OCI-LY7 (cell line): ENCODE measurements around the gene HLCS. TPM values are rescaled to one million over a fixed set of nuclear protein-coding genes. Genes with fewer than 3 reads are reported as not detected.
A peak's percentile ranks its signal among the peaks of the same experiment; 100 is the strongest.

ENCODE experiments used
- BruUV-seq: library from RNA; stranded (reverse); fragments of 400-500 nt; replicated peaks from 2 replicates; lab custom pipeline; 2021; lab: Mats Ljungman, UMichigan
- CTCF ChIA-PET: fragments of 300-600 bp; sonication (Branson Sonifier 250); formaldehyde crosslinking; loops from one replicate; lab custom pipeline; 2022; ENCODE audit warnings: antibody characterized with exemption; ENCODE audit not compliant: unreplicated experiment; lab: Charles Lee
- POLR2A ChIA-PET: fragments of 300-600 bp; sonication (Branson Sonifier 250); formaldehyde crosslinking; loops from one replicate; lab custom pipeline; 2022; ENCODE audit warnings: antibody characterized with exemption; lab: Charles Lee
- DNase-seq: peaks from one replicate; pipeline ENCODE4 v3.0.0-alpha.2; 2015; ENCODE audit warnings: low spot score
- H2AFZ ChIP-seq: fragments of 200-600 bp; sonication (generic), shearing (Covaris generic); 2 replicates; pipeline ENCODE4 v1.6.1; 2014; ENCODE audit warnings: mild to moderate bottlenecking, antibody characterized with exemption, low read length, moderate library complexity
- H3K27ac ChIP-seq: fragments of 200-600 bp; sonication (generic); 2 replicates; pipeline ENCODE4 v1.5.1; 2014; ENCODE audit warnings: mixed run types, low read depth, mild to moderate bottlenecking, moderate library complexity, low read length, inconsistent platforms; ENCODE audit not compliant: poor library complexity, severe bottlenecking
- H3K36me3 ChIP-seq: fragments of 200-600 bp; sonication (generic); 2 replicates; pipeline ENCODE4 v1.6.1; 2014; ENCODE audit warnings: mild to moderate bottlenecking, antibody characterized with exemption, low read length, moderate library complexity, mixed read lengths; ENCODE audit not compliant: insufficient read depth
- H3K4me1 ChIP-seq: fragments of 200-600 bp; sonication (generic); 2 replicates; pipeline ENCODE4 v1.5.1; 2014; ENCODE audit warnings: mild to moderate bottlenecking, low read length; ENCODE audit not compliant: insufficient read depth, poor library complexity, severe bottlenecking
- H3K4me2 ChIP-seq: fragments of 200-600 bp; sonication (generic); 2 replicates; pipeline ENCODE4 v1.6.1; 2014; ENCODE audit warnings: mild to moderate bottlenecking, low read length
- H3K4me3 ChIP-seq: fragments of 200-600 bp; sonication (generic); 2 replicates; pipeline ENCODE4 v1.5.1; 2014; ENCODE audit warnings: mild to moderate bottlenecking, low read depth, low read length; ENCODE audit not compliant: poor library complexity, severe bottlenecking
- H3K79me2 ChIP-seq: fragments of 200-600 bp; sonication (generic); 2 replicates; pipeline ENCODE4 v1.6.1; 2016; ENCODE audit warnings: low read depth, mild to moderate bottlenecking, low read length, moderate library complexity, mixed read lengths; ENCODE audit not compliant: insufficient read depth
- H3K9me2 ChIP-seq: fragments of 200-600 bp; sonication (generic); 2 replicates; pipeline ENCODE4 v1.6.1; 2016; ENCODE audit warnings: mild to moderate bottlenecking, low read length, mixed read lengths; ENCODE audit not compliant: insufficient read depth
- H3K9me3 ChIP-seq: fragments of 200-600 bp; sonication (generic); 2 replicates; pipeline ENCODE4 v1.6.1; 2014; ENCODE audit warnings: mild to moderate bottlenecking, mixed run types, low read length, mixed read lengths
- H4K20me1 ChIP-seq: fragments of 200-600 bp; sonication (generic); 2 replicates; pipeline ENCODE4 v1.6.1; 2014; ENCODE audit warnings: mild to moderate bottlenecking, antibody characterized with exemption, low read length, moderate library complexity, mixed read lengths; ENCODE audit not compliant: insufficient read depth
- EZH2phosphoT487 ChIP-seq: fragments of 200-600 bp; sonication (generic); IDR thresholded peaks from 2 replicates; pipeline ENCODE4 v1.6.1; 2018; ENCODE audit warnings: low read depth, borderline replicate concordance, mild to moderate bottlenecking, mixed run types, antibody characterized with exemption, low read length, moderate library complexity, mixed read lengths
- intact Hi-C: fragments of 100-400 bp; cut with micrococcal nuclease; formaldehyde crosslinking; loops from one replicate; pipeline ENCODE4 v1.10.0; 2022; ENCODE audit not compliant: unreplicated experiment
- total RNA-seq, 2 experiments: library from RNA; depleted of rRNA in 1 of 2; stranded (reverse); fragments of >200 nt in 1 of 2; shearing (Covaris generic) in 1 of 2; gene quantifications; 2 replicates each; pipeline ENCODE4 v1.2.3, GENCODE V29; 2014 to 2022
- TF ChIP-seq, protein P1 (sequence below): fragments of 200-600 bp; sonication (generic); conservative IDR thresholded peaks from 2 replicates; pipeline ENCODE4 v1.5.1; 2014; ENCODE audit warnings: mild to moderate bottlenecking, antibody characterized with exemption, low read length, moderate library complexity, mixed read lengths

HLCS gene
- total RNA-seq, 2 experiments from 2014 or later, result 12.0 to 20.9 TPM

DNA sequence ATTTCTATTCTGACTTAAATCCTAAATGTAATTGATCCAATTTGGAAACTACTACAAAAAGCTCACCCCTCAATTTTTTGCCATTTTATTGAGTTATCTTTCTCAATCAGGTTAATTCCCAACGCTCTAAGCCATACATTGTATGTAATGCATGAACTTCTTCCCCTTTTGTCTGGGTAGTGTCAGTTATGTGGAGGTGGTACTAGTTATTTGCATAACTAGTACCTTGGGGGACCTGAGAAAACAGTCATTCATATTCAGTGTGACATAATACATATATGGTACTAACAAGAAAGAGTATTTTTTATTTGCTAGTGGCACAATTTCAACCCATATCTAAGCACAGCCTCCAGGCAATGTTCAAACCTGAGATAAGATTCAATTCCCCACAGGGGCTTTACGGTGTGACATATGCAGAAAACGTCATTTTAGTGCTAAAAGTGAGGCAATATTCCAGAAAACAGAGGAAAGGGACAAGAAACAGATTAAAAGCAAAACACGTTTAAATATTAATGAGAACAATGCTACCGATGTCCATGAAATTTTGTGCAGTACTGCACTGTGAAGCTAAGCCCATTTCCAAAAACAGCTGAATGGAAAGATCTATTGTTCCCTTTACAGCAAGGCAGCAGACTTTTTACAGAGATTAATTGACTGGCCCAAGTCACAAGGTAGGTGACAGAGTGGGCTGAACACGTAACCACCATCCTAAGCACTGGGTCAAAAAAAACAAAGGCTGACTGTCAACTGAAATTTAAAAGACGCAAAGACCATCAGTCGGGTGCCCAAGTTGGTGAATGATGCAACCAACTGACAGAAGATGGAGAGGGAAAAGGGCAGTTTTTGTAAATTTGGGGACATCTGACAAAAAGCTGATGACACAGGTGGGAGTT, 1.4 kb downstream of the HLCS start:
- H3K9me3 ChIP-seq, result no peaks in the 10 kb centered on the region
- peak; percentile 40 for DNase-seq
- H3K4me3 ChIP-seq, result peak overlapping the region; percentile 92
- H3K4me2 ChIP-seq, result peak overlapping the region; percentile 99
- CTCF ChIA-PET, result interaction anchor here (0.6 kb wide), 1 partner anchor 32 kb away, joined by 3 read pairs; no protein-coding TSS in a partner anchor
- H3K36me3 ChIP-seq, result peaks cover 7% of the 10 kb centered on the region
- H3K4me1 ChIP-seq, result peaks cover 24% of the 10 kb centered on the region
- no peaks in the 10 kb centered on the region for H3K9me2 ChIP-seq
- no peaks in the 10 kb centered on the region for H3K79me2 ChIP-seq
- intact Hi-C loops, result loop anchor here (10.0 kb wide), 1 partner anchor 400 kb away; the partner anchor contains the start of gene DYRK1A
- peak overlapping the region; percentile 63; the same call in 1 of the 2 replicates for H2AFZ ChIP-seq
- TF ChIP-seq EZH2phosphoT487, result no peak
- TF ChIP-seq, protein P1, sequence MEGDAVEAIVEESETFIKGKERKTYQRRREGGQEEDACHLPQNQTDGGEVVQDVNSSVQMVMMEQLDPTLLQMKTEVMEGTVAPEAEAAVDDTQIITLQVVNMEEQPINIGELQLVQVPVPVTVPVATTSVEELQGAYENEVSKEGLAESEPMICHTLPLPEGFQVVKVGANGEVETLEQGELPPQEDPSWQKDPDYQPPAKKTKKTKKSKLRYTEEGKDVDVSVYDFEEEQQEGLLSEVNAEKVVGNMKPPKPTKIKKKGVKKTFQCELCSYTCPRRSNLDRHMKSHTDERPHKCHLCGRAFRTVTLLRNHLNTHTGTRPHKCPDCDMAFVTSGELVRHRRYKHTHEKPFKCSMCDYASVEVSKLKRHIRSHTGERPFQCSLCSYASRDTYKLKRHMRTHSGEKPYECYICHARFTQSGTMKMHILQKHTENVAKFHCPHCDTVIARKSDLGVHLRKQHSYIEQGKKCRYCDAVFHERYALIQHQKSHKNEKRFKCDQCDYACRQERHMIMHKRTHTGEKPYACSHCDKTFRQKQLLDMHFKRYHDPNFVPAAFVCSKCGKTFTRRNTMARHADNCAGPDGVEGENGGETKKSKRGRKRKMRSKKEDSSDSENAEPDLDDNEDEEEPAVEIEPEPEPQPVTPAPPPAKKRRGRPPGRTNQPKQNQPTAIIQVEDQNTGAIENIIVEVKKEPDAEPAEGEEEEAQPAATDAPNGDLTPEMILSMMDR, result no peak
- no peaks in the 10 kb centered on the region for H4K20me1 ChIP-seq
- BruUV-seq, result TSS peak; percentile 72
- POLR2A ChIA-PET, result interaction anchor here (0.5 to 2.2 kb wide), 8 partner anchors 10 to 1917 kb away, joined by 3 to 14 read pairs (median 4); no protein-coding TSS in a partner anchor
- H3K27ac ChIP-seq, result peak overlapping the region; percentile 45

DNA sequence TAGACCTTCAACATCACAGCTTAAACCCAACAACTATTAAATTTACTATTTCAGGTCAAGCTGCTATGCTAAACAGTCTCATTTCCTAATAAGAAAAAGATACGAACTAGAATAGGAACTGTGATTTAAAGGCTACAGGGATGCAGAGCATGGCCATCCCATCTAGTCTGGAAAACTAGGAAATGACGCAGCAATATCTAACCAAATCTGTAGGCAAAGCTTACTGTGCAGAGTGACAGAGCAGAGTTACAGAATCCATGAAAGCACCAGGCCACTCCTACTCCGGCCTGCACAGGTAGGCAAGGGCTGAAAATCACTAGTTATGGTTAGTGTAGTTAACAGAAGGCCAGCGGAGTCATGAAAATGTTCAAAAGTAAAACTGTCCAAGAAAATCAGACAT, 2.1 kb downstream of the HLCS start:
- H3K36me3 ChIP-seq, result peaks cover 12% of the 10 kb centered on the region
- no peaks in the 10 kb centered on the region for H3K79me2 ChIP-seq
- peaks cover 24% of the 10 kb centered on the region for H3K4me1 ChIP-seq
- intact Hi-C loops, result loop anchor here (10.0 kb wide), 1 partner anchor 400 kb away; the partner anchor contains the start of gene DYRK1A
- H4K20me1 ChIP-seq, result no peaks in the 10 kb centered on the region
- CTCF ChIA-PET, result no interaction called here
- POLR2A ChIA-PET, result interaction anchor here (0.5 to 2.2 kb wide), 2 partner anchors 12 to 22 kb away, joined by 3 to 14 read pairs; no protein-coding TSS in a partner anchor
- peak overlapping the region; percentile 99 for H3K4me2 ChIP-seq
- DNase-seq, result no peak
- H3K9me3 ChIP-seq, result no peaks in the 10 kb centered on the region
- H3K27ac ChIP-seq, result no peak overlapping the region
- TF ChIP-seq EZH2phosphoT487, result no peak
- TF ChIP-seq, protein P1, result no peak
- BruUV-seq, result no TSS peak
- H2AFZ ChIP-seq, result no peak overlapping the region; the same call in 1 of the 2 replicates
- H3K4me3 ChIP-seq, result no peak overlapping the region
- H3K9me2 ChIP-seq, result no peaks in the 10 kb centered on the region
